ENCODE results near the gene MYL5.
"Not testable (repeated sequence)": the region's sequence is repeated elsewhere in the genome, so short reads cannot be mapped to it uniquely, and the experiment has no call there.

DNA sequence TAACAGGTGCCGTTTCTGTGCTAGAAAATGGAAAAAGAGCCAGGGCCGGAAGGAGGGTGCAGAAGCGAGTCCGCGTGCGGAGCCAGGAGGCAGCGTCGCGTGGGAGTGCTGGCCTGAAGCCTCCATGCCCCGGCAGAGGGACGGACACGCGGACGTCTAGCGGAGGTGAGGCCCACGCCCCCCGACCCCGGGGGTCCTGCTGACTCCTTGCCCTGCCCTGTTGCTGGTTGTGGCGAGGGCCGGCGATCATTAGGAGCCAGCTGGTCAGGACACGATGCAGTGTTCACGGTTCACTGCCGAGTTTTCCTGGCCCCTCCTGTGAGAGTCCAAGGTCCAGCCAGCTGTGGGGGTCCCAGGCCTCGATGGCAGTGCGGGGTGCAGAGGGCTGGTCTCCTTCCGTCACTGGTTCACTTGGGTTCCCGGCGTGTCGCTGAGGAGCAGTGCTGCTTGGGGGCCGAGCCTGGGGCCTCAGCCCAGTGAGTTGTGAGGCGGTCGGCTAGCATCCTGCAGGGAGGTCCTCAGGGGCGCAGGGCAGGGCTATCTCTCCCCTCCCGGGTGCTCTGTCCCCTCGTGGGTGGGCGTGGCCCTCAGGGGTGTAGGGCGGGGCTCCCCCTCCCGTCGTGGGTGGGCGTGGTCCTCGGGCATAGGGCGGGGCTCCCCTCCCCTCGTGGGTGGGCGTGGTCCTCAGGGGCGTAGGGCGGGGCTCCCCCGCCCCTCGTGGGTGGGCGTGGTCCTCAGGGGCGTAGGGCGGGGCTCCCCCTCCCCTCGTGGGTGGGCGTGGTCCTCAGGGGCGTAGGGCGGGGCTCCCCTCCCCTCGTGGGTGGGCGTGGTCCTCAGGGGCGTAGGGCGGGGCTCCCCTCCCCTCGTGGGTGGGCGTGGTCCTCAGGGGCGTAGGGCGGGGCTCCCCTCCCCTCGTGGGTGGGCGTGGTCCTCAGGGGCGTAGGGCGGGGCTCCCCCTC, 56.9 kb downstream of the MYL5 start:
- TF ChIP-seq, protein P1, sequence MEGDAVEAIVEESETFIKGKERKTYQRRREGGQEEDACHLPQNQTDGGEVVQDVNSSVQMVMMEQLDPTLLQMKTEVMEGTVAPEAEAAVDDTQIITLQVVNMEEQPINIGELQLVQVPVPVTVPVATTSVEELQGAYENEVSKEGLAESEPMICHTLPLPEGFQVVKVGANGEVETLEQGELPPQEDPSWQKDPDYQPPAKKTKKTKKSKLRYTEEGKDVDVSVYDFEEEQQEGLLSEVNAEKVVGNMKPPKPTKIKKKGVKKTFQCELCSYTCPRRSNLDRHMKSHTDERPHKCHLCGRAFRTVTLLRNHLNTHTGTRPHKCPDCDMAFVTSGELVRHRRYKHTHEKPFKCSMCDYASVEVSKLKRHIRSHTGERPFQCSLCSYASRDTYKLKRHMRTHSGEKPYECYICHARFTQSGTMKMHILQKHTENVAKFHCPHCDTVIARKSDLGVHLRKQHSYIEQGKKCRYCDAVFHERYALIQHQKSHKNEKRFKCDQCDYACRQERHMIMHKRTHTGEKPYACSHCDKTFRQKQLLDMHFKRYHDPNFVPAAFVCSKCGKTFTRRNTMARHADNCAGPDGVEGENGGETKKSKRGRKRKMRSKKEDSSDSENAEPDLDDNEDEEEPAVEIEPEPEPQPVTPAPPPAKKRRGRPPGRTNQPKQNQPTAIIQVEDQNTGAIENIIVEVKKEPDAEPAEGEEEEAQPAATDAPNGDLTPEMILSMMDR (IDR thresholded peaks at IDR 0.05) = not testable (repeated sequence)
- not testable (repeated sequence) for TF ChIP-seq POLR2A (IDR thresholded peaks at IDR 0.05)
